Measurements from ENCODE around the gene MACROD2.

GRCh38 chr20:16013631-16014030 lies 2018.3 kb downstream of the MACROD2 start:
- TF ChIP-seq CTCF (IDR thresholded peaks at IDR 0.05) (no peak), POLR2A (IDR thresholded peaks at IDR 0.05) (no peak)
